Hypothalamus (tissue), 51 donors: ENCODE measurements around the gene MYO7A.
A peak's percentile ranks its signal among the peaks of the same experiment; 100 is the strongest.

Source experiments
- DNase-seq, 51 donors: peaks; one replicate each; lab custom pipeline; 2025; lab: John Stamatoyannopoulos, UW

Gene MYO7A

DNA sequence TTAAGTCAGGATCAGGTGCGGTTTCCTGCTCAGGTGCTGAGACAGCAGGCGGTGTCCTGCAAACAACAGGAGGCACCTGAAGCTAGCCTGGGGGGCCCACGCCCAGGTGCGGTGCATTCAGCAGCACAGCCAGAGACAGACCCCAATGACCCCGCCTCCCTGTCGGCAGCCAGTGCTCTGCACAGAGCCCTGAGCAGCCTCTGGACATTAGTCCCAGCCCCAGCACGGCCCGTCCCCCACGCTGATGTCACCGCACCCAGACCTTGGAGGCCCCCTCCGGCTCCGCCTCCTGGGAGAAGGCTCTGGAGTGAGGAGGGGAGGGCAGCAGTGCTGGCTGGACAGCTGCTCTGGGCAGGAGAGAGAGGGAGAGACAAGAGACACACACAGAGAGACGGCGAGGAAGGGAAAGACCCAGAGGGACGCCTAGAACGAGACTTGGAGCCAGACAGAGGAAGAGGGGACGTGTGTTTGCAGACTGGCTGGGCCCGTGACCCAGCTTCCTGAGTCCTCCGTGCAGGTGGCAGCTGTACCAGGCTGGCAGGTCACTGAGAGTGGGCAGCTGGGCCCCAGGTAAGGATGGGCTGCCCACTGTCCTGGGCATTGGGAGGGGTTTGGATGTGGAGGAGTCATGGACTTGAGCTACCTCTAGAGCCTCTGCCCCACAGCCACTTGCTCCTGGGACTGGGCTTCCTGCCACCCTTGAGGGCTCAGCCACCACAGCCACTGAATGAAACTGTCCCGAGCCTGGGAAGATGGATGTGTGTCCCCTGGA is at the start of gene MYO7A:
Gene MYO7A (plus strand): TSS at position 327 of the 772 bp plus-strand sequence. CDS start 2,389 bp downstream, outside the sequence.
- DNase-seq: peak in 39 of 51 donors; percentile 20 to 82 (median 50)

DNA sequence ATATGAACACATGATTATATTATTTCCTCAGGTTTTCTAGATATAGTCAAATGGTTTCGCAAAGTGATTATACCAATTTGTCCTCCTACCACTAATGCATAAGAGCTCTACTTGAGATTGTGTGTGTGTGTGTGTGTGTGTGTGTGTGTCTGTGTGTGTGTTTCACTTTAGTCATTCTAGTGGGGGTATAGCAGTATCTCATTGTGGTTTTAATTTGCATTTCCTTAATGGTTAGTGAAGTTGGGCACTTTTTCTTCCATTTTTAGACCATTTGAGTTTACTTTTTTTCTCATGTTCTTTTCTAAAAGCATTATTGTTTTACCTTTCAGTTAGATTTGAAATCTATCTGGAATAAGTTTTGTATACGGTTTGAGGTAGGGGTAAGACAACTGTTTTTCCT is 48.4 kb upstream of the MYO7A start:
- no peak for DNase-seq

DNA sequence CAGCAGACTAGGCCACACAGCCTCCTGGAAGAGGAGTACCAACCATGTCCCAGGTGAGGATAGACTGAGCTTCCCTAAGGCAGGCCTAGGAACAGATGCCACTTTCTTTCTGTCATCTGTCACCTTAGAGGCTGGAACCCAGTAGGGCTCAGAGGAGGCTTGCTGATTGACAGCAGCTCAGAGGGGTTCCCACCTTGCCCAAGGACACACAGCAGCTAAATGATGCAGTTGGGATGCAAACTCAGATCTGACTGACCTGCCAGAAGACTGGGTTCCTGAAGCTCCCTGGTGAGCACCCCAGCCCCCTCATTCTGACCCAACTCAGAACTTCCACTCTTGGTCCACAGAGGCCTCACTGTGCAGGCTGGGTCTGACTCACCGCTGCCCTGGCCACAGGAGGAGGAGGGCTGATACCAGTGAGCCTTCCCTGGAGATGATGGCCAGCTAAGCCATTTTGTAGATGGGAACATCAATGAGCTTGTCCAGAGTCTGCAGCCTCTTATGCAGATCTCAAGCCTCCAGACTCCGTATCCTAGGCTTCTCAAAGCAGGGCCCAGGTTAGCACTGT is 47.3 kb upstream of the MYO7A start:
- DNase-seq: no peak

DNA sequence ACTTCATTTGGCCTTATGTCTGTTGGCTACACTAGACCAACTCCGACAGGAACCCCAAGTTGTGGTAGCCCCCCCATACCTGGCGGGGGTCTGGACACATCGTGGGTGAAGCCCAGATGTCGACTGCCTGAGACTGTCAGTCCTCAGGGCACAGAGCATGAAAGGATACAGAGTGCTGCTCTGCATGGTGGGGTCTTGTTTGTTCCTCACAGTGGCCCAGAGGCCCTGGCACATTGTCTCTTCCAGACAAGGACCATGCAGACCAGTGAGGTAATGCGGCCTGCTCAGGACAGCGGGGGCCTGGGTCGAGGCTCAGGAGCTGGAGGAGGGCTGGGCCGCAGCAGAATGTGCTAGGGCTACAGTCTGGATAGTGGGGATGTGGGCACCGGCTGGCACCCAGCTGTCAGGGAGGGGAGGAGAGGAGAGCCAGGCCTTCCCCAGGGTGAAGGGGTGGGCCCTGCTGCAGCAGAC is 46.6 kb upstream of the MYO7A start:
- DNase-seq: no peak

DNA sequence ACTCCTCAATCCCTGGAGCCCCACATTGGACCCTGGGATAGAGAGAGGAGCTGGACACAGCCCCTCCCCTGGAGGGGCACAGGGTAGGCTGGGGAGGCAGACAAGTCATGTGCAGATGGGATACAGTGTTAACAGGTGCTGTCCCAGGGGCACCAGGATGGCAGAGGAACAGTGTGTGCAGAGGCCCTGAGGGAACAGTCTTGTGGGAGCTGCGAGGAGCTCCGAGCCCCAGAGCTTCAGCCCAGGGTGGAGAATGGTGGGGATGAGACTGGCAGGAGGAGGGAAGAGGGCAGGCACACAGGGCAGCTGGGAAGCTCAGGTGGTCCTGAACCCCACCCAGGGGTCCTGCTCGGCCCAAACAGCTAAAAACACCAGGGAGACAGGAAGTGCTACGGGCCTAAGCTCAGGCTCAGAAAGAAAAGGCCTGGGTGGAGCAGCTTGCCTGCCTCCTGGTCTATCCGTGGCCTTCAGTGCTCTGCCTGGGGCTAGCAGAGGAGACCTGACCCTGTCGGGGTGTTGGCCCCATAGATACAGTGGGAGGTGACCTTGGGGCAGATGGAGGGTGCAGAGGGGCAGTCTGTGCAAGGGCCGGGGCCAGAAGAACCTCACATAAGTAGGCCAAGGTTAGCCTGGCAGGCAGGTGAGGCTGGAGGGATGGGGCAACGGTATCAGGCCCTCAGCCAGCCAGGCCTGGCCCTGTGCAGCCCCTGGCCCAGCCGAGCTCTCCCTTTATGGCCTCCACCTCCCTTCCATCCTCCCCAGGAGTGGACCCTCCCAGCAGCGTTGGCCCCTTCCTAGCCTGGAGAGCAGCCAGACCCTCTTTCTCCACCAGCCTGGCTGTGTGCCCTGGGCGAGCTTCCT is 45.8 kb upstream of the MYO7A start:
- no peak for DNase-seq

DNA sequence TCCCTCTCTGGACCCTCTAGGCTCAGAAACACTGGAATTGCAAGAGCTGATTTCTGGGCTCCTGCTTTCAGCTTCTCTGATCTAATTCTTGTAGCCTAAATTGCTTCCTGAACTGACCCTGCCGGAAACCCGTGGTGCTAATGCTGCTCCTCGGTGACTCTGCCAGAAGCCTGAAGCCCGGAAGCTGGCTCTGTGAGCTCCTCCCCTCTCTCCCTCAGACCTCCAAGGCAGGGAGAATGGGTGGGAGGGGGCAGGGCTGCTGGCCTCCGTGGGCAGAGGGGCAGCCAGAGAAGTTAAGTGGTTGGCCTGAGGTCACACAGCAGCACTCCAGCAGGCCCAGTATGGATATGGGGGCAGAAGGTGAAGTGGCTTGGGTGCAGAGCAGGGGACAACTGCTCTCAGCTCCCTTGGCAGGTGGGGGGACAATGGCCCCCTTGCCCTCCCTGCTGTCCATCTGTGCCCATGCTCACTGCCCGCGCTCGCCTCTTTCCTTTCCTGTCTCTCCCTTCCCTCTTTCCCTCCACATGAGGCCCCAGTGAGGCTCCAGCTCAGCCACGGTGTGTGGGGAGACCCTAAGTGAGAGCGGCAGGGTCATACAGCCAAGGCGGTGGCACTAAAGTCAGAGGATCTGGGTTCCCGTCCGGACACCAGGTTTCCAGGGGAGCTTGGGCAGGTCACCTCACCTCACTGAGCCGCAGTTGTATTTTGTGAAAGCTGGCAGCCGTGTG is 45.0 kb upstream of the MYO7A start:
- peak in 1 of 51 donors; percentile 22 for DNase-seq

DNA sequence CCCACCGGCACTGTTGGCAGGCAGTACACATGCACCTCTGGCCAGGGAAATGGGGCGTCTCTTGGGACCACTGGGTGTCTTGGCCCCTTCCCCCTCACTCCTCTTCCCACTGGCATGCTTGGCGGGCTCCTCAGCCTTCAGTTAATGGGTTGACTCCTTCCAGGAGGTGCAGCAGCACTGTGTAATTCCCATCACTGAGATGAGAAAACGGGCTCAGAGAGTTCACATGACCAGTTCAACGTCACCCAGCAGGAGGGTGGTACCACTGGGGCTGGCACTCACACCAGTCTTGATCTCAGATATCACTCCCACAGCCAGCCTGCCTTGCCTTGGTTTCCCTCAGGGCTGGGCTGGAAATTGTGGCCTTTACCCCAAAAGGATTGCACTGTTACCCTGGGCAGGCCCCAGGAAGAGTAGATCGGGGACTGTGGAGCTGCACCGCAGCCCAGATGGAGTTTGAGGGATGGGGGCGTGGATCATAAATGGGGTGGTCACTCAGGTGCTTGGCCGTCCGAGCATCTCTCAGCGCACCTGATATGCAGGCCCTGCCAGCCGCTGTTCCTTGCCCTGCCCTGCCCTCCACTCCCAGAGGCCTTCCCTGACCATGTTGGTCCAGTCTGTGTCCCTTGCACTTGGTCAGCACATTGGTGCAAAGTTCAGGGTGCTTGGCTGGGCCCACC is 44.3 kb upstream of the MYO7A start:
- DNase-seq: no peak

DNA sequence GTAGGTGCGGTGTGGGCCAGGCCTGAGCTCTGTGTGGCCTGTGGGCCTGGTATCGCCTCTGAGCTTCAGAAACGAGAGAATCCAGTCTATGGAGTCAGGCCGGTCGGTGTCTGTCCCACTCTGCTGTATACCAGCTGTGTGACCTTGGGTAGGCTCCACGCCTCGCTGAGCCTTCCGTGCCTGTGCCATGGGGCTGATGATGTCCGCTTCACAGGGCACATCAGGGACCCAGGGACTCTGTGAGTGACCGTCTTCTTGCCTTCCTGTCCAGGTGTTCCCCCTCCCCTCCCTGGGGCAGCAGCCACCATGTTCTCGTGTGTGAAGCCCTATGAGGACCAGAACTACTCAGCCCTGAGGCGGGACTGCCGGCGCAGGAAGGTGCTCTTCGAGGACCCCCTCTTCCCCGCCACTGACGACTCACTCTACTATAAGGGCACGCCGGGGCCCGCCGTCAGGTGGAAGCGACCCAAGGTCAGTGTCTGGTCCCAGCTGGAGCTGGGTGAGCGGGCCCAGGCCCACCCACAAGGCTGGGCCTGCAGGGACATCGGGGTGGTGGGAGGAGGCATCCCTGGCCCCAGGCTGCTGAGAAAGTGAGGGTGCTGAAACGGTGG is 43.4 kb upstream of the MYO7A start:
- no peak for DNase-seq

DNA sequence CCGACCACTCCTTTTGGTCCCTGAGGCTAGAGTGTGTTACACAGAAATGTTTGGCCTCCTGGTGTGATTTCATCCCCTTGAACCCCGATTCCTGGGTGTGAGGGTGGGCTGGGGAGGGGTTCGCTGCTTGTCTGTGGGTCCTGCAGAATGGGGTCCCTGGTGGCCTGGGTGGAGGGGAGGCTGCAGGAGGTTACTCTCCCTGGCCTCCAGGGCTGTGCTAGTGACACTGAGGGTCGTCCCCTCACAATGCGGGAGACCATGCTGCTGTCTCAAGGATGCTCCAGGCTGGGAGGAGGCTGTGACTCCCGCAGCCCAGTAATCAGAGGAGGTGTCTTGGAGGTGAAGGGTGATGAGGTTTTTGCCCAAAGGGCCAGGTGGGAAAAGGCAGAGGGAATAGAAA is 42.4 kb upstream of the MYO7A start:
- no peak for DNase-seq

DNA sequence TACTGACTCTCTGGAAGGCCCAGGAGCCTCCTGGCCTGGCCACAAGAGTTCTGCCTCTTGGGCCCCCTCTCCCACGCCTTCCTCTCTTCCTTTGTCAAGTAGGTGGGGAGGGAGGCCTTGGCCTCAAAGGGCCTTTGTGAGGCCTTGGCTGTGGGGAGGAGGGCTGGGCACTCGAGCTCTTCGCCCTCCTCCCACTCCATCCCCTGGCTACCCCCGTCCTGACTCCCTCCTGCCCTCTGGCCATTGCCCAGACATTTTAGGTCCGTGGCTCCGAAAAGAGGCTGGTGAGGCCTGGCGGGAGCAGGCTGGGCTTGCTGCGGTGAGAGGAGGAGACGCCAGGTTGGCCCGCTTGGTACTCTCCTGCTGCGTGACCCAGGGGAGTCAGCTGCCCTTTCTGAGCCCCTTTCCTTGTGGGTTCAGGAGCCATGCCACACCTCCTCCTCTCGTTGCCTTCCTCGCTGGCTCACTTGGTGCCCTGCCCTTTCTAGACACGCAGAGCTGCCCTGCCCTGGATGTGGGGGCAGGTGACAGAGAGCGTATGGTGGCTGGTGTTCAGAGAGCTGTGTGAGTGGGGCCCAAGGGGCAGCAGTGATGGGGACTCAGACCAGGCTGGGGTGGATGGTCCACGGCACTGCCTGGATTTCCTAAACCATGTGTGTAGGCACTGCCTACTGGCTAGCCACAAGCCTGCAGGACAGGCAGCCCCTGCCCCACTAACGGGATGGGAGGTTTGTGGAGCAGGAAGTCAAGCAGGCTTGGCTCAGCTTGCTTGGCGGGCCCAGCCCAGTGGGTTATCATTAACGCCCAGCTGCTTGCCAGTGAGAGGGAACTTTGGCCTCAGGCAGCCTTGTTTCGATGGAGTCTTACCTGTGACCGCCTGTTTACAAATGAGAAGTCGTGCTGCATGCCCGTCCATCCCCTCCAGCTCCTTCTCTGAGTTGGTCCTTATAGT is 41.2 kb upstream of the MYO7A start:
- DNase-seq: peak in 4 of 51 donors; percentile 26 to 39 (median 28)

DNA sequence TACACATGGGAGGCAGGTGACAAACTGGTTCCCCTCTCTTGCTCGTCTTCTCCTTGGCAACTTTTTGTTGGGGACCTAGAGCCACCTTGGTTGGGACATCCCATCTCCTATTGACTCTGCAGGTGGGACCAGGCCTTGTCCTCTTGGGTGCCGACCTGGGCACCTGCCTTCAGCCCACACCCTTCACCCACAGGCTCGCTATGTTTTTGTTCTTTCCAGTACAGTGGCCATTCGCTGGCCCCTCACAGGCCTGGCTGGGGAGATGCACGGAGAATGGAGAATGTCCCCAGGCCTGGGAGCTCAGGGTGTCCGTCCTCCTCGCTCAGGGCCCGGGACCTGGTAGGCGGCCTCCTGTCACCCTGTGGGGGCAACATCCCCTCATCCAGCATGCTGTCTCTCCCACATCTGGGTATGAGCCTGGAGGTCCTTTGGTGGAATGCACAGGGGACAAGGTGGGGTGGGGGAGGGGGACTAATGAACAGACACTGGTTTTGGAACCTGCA is 40.3 kb upstream of the MYO7A start:
- DNase-seq: no peak

DNA sequence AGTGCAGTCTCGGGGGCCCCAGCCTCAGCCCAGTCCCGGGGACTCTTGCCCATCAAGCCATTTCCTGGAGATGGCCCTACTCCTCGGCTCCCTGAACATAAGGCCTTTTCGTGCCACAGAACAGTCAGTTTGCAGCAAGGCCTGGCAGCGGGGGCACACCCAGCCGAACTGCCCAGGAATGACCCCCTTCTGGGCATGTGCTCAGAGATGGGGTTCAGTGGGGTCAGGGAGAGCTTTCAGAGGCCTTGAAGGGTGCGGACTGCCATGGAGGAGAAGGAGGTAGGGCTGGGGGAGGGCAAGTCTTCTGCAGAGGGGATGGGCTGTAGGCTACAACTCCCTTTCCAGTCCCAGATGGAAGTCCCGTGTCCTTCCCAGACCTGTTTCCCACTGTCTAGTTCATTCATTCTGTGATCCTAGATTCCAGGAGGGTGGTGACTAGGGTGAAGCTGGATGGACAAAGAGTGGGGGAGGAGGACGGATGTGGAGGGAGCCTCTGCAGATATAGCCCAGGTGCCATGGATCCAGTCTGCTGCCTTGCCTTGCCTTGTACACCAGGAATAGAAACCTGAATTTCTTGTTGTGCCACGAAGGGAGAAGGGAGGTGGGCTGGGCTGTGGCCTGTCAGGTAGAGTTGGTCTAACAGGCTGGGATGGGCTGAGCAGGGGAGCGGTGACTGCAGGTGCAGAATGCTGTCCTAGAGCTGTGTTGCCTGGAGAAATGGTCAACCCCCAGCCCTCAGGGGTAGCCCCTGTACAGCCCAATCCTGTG is 39.6 kb upstream of the MYO7A start:
- DNase-seq: no peak

DNA sequence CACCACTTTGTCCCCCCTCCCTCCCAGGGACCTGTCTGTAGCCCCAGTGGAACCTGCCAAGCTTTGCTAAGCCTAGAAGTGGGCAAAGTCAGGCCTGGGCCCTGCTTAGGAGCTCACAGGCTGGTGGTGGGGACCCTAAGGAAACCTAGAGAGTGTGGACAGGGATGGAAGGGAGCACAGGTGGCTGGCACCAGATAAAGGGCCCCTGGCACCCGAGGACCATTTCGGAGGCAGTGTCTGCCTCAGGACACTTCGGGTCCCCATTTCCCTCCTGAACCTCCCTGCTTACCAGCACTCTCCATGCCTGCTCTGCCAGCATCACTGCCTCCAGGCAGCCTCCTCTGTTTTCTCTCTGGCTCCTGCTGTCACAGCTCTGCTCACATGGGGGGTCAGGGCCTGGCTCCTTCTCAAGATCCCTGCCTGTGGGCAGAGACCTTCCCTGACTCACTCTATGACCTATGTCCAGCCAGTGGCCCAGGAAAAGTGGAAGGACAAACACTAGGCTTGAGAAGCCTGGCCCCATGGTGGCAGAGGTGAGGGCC is 39.0 kb upstream of the MYO7A start:
- no peak for DNase-seq

DNA sequence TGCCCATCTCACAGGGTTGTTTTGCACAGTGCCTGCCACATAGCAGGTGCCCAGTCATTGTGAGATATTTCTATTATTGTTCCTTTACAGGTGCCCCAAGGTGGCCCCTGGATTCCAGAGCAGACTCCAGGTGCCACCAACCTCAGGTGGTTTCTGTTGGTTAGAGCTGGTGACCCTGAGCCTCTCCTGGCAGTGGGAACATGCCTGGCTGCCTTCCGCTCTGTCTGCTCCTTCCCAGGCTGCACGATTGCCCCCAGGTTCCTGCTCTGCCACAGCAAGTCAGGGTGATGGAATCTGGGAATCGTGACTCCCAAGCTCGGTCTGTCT is 38.0 kb upstream of the MYO7A start:
- no peak for DNase-seq

DNA sequence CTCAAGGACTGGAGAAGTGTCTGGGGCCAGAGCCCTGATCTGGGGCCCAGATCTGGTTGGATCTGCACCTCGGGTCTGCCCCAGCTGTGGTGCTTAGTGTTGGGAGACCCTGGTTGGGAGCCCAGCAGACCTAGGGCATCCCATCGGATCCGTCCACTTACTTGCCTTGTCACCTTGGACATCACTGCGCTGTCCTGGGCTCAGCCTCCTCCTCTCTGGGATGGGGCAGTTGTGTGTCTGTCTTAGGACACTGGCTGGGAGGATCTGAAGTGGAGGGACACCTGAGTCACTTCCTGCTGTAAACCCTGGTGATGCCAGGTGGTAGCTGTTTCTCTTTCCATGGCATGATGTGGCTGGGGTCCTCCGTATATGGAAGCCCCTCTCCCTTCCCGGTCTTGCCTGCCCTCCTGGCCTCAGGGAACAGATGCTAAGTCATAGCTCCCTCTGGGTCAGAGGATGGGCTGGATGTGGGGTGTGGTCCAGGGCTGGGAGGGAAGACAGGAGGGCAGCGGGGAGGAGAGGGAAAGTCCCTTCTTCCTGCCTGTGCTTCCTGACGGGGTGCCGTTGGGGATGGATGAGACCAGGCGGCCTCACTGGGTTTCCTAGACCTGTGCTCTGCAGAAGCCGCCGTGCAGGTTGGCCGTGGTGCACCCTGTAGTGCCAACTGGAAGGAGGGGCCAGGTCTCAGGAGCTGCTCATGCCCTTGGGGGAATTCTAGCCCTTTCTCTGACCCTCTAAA is 37.5 kb upstream of the MYO7A start:
- no peak for DNase-seq

DNA sequence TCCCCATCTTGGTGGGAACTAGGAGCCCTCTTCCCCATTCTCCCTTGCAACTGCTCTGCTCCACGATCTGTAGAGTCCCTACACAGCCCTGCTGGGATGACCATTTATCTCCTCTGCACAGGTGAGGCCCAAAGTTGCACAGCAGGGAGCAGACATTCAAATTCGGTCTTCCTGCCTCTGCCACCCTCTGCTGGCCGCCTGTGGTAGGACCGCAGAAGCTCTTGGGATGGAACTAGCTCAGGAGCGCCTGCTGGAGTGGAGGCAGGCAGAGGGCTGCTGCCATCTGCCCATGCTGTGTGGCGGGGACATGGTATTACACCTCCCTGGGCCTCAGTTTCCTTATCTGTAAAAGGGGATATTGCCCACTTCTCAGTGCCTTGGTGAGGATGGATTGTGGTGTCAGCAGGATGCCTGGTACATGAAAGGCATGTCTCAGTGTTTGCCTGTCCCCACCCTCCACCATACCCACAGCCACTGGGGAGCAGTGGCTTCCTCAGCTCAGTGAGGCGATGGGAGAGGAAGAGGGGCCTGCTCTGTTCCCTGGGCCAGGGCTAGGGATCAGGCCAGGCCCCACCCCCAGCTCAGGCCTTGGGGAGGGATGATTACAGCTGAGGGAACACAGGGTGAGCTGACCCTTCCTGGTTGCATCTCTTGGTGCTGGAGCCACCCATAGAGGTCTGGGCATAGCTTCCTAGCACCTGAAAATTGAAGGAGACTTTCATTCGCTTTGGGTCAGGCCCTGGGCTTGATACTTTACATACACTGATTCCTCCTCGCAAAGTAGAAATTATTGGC is 36.7 kb upstream of the MYO7A start:
- DNase-seq: peak in 47 of 51 donors; percentile 15 to 82 (median 48)
